ENCODE data around the gene CMTR2.
"Not testable (repeated sequence)": the region's sequence is repeated elsewhere in the genome, so short reads cannot be mapped to it uniquely, and the experiment has no call there.

Gene CMTR2, protein sequence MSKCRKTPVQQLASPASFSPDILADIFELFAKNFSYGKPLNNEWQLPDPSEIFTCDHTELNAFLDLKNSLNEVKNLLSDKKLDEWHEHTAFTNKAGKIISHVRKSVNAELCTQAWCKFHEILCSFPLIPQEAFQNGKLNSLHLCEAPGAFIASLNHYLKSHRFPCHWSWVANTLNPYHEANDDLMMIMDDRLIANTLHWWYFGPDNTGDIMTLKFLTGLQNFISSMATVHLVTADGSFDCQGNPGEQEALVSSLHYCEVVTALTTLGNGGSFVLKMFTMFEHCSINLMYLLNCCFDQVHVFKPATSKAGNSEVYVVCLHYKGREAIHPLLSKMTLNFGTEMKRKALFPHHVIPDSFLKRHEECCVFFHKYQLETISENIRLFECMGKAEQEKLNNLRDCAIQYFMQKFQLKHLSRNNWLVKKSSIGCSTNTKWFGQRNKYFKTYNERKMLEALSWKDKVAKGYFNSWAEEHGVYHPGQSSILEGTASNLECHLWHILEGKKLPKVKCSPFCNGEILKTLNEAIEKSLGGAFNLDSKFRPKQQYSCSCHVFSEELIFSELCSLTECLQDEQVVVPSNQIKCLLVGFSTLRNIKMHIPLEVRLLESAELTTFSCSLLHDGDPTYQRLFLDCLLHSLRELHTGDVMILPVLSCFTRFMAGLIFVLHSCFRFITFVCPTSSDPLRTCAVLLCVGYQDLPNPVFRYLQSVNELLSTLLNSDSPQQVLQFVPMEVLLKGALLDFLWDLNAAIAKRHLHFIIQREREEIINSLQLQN
- total RNA-seq = 16.9 to 69.1 reads per million in 2 donors

DNA sequence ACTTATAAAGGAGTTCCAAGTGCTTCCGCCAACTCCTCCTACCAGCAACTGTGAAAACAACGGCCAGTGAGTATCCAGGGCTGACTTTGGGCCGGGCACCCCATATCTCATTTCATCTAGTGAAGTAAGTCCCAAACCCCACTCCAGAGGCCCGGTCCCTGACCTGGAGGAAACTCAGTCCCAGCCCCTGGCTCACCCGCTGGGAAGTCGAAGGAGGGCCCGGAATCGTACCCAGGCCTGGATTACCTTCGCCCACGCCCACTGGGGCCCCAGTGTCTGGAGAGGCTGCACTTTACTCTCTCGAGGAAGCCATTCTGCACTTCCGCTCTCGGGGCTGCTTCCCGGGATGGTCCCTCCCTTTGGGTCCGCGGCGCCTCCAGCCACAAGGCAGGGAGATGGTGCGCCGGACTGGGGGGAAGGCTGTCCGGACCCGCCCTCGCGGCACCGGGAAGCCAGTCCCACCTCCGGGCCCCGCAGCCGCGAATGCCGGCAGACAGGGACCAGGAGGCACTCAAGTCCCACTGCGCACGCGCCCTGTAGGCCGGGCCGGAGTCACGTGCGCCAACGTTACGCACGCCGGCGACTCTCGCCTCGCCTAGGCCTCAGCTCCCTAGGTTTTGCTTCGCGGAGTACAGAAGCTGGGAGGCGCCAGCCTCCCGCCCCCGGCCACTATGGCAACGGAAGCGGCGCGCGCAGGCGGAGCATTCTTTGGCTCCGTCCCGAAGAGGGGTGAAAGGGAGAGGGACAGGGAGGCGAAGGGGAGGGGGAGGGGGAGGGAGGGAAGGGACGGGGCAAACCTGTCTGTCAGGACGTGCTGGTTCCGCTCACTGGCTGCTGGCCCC, at the start of gene CMTR2:
Gene CMTR2 (minus strand): TSS at position 513 of the 842 bp plus-strand sequence. CDS start 3,482 bp downstream, outside the sequence.
- peak; percentile 72 for DNase-seq

DNA sequence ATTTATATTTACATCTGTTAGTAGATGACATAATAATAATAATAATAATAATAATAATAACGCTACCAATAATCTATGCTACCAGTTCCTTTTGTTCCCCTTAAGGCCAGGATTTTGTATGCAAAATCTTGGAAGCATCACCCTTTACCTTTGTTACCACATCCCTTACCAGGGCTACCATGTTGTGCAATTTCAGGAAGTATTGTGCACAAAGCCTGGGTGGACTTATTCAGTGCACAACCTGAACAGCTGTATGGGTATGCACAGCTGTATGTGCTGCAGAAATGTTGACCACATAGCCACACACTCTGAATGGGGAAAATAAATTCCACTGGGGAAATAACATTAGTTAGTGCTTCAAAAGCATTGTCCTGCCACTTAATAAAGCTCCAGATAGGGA, 49.4 kb upstream of the CMTR2 start:
- no peak for DNase-seq

DNA sequence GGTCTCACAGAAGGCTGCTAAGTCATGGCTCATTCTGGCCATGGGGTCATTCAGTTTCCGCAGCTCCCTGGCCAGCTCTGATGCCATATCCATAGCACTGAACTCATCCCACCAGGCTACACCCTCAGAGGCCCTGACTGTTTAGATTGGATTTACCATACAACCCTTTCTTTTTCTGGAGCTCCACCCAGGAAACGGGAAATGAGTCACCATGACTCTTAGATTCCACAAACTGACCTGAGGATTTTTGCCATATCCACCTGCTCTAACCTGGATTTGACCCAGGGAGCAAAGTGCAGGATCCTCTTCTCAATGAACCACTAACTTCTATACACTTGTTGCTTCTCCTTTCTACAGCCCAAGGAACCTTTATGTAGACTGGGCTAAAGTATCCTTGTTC, 49.0 kb upstream of the CMTR2 start:
- no peak for DNase-seq

DNA sequence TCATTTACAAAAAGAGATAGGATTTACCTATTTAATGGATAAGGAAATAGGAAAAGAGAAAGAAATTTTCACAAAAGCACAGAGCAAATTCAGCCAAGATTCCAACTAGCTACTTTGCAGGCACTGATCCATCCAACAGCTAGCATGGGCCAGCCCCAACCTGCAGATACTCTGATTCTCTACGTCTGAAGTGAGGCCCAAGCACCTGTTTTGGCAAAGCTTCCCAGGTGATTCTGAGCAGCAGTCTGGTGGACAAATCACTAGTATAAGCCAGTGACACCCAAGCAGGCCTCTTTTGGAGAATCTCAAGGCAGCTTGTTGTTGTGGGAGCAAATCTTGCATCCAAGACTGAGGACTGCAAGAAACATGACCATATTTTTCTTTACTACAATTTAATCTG, 48.4 kb upstream of the CMTR2 start:
- no peak for DNase-seq

DNA sequence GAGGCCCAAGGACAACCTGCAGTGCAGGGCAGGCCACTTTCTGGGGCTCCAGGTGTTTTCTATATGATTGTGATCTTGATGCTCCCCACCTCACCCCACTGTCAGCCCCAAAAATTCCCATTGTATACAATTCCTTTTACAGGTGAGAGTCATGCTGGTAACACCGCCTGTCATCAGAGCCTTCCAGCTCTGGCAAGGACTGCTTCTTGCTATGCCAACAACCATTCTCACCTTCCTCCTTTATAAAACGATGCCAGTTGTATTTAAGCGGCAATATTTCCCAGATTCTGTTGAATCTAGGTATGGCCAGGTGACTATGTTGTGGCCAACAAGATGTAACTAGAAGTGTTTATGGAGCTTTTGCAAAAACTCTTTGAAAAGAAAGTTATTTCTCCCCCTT, 38.9 kb upstream of the CMTR2 start:
- no peak for DNase-seq

DNA sequence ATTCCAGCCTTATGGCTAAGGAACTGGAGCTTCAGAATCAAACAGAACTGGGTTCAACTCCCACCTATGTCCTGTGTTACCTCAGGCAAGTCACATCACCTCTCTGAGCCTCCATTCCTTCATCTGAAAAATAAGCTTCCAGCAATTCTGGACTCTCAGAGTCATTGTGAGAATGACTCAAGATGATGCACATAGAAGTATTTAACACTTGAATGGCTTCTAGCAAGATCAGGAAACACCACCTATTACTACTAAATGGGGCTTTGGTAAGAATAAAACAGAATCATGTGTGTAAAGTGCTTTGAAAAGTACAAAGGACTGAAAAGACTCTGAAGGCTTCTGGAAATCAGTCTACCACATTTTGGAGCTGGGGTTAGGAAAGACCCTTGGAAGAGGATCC, 38.5 kb upstream of the CMTR2 start:
- DNase-seq = no peak

DNA sequence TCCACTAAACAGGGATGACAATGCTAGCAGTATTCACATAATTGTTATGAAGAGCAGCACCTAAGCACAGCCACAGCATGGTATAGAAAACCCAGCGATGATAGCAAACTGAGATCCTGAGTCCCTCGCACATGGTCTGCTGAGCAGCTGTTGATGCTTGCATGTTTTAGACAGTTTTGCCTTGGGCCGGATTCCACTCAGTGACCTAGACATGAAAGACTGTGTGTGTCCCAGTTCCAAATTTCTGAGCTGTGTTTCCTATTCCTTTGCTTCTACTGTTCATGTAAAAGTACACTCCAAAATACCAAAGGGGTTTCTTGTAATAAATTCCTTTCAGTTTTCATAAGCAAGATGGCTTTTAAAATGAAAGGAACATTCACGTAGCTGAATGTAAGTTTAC, 30.8 kb upstream of the CMTR2 start:
- DNase-seq = no peak

DNA sequence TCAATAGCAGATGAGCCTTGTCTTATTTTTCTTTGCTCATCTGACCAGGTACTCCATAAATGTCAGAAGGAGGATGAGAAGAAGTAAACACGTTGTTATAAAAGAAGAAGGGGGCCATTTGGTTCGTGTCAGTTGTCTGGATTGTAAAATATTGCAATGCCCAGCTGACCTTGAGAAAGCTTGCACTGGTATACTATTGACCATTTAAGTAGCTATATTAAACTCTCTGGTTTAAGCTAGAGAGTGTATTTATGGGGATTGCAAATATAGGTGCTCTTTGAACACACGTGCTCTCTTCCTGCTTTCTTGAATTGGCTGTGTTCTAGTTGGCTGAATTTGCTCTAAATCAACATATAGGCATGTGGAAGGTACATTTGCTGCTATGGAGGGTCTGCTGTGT, 26.1 kb upstream of the CMTR2 start:
- no peak for DNase-seq

DNA sequence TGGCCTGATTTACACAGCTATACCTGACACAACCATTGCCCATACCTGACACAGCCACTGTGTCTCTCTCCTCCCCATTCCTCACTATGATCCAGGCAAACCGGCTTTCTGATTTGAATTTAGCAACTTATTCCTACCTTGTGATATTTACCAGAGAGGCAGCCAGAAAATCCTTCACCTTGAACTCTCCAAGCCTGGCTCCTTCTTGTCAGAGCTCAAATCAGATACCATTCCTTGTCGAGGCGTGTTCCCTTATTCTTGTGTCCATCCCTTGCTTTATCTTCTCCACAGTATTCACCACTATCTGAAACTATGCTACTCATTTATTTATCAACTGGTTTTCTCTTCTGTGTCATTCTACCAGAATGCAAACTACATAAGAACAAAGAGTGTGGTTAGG, 24.4 kb upstream of the CMTR2 start:
- DNase-seq = not testable (repeated sequence)

DNA sequence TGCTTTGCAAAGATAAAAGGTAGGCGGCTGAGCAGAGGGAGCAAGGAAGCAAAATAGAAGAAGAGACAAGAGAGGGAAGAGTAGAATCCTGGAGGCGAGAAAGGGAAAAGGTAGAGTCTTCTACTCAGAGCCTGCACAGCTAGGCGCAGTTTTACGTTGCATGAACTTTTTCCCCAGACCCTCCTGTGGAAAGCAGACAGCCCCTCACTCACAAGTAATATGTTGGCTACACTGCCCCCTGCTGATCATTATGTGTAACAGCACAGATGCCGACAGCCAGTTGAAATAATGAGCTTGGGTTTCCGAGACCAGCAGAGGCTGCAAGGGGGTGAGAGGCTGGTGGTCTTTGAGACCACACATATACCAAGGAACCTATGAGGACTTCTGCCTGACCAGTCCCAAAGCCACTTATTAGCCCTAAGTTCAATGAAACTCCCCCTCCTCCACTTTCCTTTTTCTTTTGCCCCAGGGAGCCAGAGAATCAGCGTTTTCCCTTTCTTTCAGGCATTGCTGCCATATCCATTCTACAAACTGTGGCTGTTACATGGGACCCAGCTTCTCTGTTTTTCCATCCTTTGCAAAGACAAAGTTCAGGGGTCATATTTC, 22.5 kb upstream of the CMTR2 start:
- no peak for DNase-seq

DNA sequence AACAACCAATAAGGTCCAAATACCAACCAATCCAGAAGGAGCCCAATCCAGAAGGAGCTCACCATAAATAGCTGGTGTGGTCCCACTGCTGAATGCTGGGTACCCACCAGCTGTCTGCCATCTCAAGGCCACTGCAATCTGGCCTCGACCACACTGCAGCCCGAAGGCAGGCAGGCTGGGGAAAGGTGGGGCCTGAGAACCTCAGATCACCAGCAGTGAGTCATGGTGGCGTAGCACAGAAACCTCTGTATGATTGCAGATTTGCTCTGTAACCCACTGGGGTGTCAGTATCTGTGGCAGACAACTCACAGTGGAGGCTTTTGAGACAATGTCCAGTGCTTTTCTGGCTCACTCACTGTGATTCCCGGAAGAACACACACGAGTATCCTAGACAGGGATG, 14.7 kb upstream of the CMTR2 start:
- DNase-seq = no peak

DNA sequence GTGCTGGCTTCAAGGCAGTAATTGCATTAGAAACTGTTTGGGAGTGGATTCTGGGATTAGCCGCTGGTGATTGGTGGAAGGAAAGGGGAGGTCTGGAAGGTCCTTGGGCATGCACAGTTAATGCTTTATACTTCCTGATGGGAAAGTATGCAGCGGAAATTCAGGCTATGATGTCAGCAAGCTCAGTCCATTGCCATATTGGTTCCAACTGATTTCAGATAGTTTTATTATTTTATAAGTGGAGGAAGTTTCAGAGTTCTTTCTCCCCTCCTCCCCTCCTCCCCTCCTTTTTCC, 8.1 kb upstream of the CMTR2 start:
- DNase-seq = no peak

DNA sequence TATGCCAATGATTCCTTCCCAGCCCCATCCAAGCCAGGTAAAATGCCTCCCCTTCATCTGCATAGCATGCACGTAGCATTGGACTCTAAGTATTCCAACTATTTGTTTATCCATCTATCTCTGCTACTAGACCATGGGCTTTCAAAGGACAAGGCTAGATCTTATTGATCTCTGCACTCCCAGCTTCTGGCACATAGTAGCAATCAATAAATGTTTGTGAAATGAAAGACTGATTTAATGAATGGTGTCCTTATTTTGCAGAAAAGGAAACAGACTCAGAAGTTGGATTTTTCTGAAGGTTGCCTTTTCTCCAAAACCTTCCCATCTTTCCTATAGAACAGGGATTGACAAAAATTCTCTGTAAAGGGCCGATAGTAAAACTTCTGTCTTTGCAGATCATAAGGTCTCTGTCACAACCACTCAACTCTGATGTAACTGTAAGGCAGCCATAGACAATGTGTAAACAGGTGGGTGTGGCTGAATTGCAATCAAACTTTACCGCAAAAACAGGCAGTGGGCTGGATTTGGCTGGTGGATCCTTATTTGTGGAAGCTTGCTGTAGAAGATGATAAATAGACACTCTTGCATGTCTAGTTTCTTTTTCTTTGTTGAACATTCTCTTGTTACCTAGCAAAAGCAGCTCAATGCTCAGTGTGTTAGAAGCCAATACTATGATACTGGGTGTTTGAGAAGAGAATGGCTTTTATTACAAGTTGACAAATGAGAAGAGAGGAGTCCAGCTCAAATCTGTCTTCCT, 7.6 kb upstream of the CMTR2 start:
- no peak for DNase-seq

DNA sequence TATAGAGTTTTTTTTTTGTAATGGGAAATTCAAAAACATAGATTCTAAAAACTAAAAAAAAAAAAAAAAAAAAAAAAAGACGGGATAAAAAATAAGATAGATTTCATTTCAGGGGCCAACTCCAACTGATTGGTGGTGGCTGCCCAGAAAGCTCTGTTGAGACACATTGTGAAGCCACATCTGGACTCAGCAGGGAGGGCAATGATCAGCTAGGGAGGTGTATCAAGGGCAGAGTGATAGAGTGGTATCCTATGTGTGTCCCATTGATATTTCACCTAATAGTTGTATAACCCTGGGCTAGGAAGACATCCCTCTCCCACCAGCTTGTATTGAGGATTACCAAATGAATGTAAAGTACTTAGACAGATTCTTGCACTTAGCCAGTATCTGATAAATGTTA, 6.7 kb upstream of the CMTR2 start:
- DNase-seq = no peak

DNA sequence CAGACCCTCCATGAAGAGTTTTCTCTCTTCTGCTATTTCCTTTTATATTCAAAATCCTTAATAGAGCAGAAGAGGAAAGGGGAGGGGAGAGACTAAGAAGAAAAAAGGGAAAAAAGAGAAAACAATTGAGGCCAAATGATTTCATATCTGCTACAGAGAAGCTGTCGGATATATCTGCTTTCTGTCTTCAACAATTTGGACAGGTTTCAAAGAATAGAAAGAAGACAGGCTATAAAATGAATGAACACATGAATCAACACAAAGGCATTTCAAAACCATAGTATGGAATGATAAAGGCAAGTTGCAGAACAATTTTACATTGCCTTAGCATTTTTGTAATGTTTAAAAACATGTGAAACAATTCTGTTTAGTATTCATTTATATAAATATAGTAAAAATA, 4.7 kb upstream of the CMTR2 start:
- no peak for DNase-seq

DNA sequence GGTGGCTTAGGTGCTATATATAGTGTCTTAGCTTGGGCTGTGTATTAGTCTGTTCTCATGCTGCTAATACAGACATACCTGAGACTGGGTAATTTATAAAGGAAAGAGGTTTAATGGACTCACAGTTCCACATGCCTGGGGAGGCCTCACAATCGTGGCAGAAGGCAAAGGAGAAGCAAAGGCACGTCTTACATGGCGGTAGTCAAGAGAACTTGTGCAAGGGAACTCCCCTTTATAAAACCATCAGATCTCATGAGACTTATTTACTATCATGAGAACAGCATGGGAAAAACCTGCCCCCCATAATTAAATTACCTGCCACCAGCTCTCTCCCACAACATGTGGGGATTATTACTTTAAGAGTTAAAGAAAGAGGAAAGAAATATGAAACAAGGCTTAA, 2.9 kb upstream of the CMTR2 start:
- not testable (repeated sequence) for DNase-seq

DNA sequence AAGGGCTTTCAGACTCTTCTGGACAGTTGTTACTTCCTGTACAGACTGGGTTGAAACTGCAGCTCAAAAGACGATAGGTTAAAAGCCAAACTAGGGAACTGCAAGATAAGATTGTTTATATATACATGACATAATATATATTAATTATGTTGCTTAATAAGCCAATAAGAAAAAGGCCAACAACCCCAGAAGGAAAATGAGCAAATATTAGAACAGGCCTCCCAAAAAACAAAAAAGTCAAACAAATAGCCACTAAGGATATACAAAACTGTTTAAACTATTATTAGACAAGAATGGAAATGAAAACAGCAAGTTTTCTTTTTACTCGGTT, 495 bp upstream of the CMTR2 start:
- DNase-seq = no peak

DNA sequence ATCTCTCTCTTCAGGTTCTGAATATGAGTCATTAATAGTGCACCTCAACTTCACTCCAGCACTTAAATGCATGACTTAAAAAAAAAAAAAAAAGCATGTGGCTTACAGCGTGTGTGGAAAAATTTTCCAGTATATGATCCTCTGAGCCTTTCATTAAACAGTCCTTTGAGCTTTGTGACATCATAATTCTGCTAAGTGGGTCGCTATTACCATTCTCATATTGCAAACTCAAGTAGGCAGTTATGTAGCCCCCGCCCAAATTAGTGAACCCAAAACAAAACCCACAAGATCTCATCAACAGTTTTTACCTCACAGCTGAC, 672 bp downstream of the CMTR2 start:
- DNase-seq = no peak

DNA sequence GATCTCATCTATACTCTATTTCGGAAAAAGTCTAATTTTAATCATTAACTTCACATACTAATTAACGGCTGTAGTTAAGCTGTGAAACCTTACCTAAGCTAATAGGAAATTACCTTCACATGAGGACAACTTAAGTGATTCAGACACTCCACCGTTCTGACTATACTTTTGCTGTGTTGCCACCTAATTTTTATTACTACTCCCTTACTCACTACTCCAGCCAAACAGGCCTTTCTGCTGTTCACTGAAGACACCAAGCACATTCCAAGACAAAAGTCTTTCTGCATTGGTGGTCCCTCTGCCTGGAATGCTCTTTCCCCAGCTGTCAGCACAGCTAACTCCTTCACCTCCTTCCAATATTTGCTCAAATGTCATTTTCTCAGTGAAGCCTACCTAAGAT, 1.3 kb downstream of the CMTR2 start:
- no peak for DNase-seq

DNA sequence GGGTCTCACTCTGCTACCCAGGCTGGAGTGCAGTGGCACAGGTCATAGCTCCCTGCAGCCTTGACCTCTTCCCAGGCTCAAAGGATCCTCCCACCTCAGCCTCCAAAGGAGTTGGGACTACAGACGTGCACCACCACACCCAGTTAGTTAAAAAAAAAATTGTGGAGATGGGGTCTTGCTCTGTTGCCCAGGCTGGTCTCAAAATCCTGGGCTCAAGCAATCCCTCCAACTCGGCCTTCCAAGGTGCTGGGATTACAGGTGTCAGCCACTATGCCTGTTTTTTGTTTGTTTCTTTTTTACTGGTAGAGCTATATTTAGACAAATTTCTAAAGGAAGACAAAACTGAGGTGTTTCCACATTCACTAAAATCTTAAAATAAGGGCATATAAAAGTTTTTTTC, 1.7 kb downstream of the CMTR2 start:
- no peak for DNase-seq

DNA sequence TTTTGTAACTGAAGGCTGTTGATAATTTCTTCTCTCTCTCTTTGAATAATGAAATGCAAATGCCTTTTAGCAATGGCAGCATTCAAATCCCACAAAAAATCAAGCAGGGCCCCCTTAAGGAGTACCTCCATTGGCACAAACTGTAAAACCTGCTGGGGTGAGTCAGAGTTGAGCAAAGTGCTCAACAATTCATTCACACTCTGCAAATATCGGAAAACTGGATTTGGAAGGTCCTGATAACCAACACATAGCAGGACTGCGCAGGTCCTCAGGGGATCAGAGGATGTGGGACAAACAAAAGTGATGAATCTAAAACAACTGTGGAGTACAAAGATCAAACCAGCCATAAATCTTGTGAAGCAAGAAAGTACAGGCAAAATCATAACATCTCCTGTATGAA, 5.6 kb downstream of the CMTR2 start:
- DNase-seq = no peak

DNA sequence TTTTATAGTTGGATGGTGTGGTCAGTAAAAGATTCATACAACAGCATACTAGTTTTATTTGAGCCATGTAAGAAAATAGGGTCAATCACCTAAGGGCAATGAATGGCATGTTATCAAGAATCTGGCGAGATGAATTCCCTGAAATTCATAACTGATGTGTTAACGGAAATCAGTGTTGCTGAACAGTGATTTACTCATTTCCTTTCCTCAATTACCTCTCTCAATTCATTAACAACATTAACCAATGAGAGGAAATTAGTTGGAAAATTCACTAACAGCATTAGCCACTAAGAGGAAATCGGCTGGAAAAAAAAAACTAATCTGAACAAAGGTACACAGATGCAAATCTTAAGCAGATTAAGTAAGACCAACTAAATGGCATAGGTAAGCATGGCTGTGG, 6.3 kb downstream of the CMTR2 start:
- no peak for DNase-seq
